Raji (cell line): ENCODE measurements around the gene MRE11.

ENCODE experiments used
- POLR2A ChIP-seq: IDR thresholded peaks from 2 replicates; pipeline ENCODE4 v1.6.1; 2011; ENCODE audit warnings: low read depth, low read length, control low read depth; ENCODE audit not compliant: insufficient read depth

MRE11 gene

GRCh38 chr11:94405062-94405833, 88.4 kb downstream of the MRE11 start:
- no peak for TF ChIP-seq POLR2A

- no peak for TF ChIP-seq POLR2A
Measured at GRCh38 chr11:94402355-94402754, 91.3 kb downstream of the MRE11 start.

- TF ChIP-seq POLR2A, result no peak
Measured at GRCh38 chr11:94401773-94402265, 91.8 kb downstream of the MRE11 start.

GRCh38 chr11:94400839-94401772, 92.5 kb downstream of the MRE11 start, which contains the start of gene GPR83:
Gene GPR83, minus strand, starts transcription at chr11:94401419. Its CDS starts 172 bp downstream, at chr11:94401247.
- TF ChIP-seq POLR2A, result no peak

- no peak for TF ChIP-seq POLR2A
Measured at GRCh38 chr11:94400457-94400838, 93.2 kb downstream of the MRE11 start.

- TF ChIP-seq POLR2A, result no peak
Measured at GRCh38 chr11:94400050-94400449, 93.6 kb downstream of the MRE11 start.

GRCh38 chr11:94398101-94398500, 95.5 kb downstream of the MRE11 start:
- no peak for TF ChIP-seq POLR2A

- TF ChIP-seq POLR2A, result no peak
Measured at GRCh38 chr11:94396282-94396681, 97.4 kb downstream of the MRE11 start.

- TF ChIP-seq POLR2A, result no peak
Measured at GRCh38 chr11:94379613-94380012, 114.0 kb downstream of the MRE11 start.

GRCh38 chr11:94376841-94377240, 116.8 kb downstream of the MRE11 start:
- TF ChIP-seq POLR2A, result no peak
